HG03064 (cell line): ENCODE measurements around the gene GSK3A.

Experiments
- ATAC-seq: cut with Tn5 transposase; IDR thresholded peaks from one replicate; pipeline ENCODE4 v1.9.1; 2021; ENCODE audit warnings: low read depth; ENCODE audit not compliant: unreplicated experiment

The GSK3A gene

GRCh38 chr19:42249769-42250168 is 7.4 kb upstream of the GSK3A start:
- ATAC-seq = no peak

DNA sequence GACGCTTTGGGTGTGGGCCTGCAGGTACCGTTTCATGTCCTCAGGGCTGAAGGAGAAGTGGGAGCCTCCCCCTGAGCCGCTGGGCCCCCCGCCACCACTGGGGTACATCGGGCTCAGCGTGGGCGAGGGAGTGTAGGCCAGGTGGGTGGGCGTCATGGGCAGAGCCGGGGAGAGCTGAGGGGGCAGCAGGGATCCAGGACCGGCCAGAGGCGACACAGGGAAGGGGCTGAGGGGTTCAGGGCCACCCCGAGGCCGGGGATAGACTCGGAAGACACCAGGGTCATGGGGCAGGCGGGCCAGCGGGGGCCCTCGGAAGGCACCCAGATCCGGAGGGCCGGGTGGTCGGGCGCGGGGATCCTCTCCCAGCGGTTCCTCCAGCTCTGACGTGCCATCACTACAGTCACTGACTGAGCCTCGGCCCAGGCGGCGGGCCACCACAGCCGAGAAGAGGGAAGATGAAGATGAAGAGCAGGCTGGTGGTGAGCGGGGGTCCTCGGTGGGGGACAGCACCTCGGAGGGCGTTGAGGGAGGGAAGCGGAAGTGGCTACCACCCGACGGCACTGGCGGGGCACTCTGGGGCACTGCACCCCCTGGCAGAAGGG is 6.8 kb upstream of the GSK3A start:
- no peak for ATAC-seq

- no peak for ATAC-seq
These were observed 6.1 kb upstream of the GSK3A start for GRCh38 chr19:42248270-42249148.

GRCh38 chr19:42247640-42248199 is 5.3 kb upstream of the GSK3A start:
- no peak for ATAC-seq

DNA sequence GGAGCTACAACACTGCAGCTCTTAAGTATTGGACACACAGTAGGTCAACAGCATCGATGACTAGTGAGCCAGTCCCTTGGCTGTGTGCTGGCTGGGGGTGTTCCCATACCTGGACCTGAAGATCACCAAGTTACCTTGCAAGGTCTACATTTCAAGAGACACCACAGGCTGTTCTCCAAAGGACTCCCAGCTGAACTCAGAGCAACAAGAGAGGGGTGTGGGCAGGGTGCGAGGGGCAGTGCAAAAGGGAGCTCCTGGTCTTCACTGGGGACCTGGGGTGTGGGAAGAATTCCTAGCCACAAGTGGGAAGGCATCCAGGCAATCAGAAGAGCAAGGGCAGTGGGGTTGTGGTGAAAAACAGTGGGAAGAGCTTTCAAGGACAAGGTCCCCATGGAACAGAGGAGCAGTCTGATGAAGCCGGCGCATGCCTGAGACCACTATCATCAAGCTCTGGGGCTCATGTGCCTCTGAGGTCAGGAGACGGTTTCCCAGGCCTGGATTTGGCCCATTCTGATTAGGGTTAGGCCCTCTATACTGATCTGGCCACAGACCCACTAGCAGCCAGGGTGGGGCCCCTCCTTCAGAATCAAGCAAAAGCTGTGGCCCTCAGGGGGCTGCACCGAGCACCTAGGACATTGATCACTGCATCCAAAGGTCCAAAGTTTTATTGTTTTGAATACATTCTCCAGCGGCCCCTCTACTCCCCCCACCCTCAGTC is 4.7 kb upstream of the GSK3A start:
- no peak for ATAC-seq

DNA sequence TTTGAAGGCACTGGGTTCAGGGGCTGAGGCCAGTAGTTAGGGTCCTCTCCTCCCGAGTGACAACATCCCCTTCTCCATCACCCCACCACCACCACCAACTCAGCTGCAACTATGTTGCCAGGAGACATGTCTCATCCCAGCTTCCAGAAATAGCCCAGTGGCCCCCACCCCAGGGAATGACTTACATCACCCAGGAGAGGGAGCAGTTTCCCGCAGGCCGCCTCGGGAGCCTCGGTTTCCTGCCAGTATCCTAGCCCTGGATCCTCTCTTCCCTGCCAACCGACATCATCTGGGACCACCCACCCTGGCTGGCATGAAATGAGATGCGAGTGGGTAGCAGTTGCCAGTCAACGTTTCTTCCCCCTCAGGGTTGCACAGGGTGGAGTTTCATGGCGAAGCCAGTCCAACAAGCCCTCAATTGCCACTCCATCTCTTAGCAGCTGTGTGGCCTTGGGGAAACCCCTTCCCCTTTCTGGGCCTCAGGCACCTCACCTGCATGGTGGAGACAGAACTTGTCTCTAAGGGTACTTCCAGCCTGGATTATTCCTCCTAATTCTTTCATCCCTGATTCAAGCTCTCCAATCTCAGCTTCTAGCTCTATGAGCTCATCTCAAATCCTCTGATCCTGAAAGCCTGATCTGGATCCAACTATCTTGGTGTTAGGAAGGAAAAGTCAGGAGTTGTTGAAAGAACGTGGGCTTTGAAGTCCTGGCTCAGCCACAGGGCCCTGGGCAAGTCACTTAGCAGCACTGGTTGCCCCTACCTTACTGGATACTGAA is 3.9 kb upstream of the GSK3A start:
- no peak for ATAC-seq

DNA sequence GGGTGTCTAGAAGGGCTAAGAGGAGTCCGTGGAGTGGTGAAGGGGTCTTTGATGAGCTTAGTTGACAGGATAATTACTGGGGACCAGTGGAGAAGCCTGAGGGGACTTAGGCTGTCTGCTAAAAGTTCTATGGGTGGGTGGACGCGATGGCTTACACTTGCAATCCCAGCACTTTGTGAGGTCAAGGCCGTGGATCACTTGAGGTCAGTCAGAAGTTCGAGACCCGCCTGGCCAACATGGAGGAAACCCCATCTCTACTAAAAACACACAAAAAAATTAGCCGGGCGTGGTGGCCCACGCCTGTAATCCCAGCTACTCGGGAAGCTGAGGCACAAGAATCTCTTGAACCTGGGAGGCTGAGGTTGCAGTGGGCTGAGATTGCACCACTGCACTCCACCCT is 2.8 kb upstream of the GSK3A start:
- no peak for ATAC-seq

GRCh38 chr19:42244347-42245220 is 2.2 kb upstream of the GSK3A start:
- ATAC-seq = peak; percentile 37

DNA sequence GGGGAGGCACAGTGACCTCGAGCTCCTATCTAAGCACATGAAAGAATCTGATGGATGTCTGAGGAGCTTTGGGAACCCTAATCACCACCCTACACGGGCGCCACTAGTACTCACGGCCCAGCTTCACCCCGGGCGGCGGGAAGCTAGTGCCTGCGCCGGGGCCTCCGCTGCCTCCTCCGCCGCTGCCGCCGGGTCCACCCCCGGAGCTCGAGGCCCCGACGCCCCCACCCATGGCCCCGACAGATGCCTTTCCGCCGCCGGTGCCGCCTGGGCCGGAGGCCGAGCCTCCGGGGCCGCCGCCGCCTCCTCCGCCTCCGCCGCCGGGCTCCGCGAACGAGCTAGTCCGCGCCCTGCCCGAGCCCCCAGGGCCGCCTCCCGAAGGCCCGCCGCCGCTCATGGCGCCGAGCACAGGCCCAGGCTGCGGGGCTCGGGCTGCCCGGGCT is 312 bp downstream of the GSK3A start:
- ATAC-seq = no peak

DNA sequence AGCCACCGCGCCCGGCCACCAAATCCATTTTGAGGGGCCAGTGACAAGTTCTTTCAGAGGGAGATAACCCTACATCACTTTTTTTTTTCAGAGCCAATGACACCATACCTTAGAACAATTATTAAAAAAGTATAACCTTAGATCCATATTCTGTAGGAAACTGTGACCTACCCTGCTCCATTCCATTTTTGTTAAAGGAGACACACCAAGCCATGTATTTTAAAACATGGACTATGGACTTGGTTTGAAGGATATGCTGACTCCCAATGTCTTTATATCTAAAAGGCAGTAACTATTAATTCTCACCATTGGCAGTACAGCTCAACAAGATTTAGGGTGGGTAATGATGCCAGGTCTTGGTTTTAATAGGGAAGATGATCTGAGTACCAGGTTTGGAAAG is 1.1 kb downstream of the GSK3A start:
- no peak for ATAC-seq

DNA sequence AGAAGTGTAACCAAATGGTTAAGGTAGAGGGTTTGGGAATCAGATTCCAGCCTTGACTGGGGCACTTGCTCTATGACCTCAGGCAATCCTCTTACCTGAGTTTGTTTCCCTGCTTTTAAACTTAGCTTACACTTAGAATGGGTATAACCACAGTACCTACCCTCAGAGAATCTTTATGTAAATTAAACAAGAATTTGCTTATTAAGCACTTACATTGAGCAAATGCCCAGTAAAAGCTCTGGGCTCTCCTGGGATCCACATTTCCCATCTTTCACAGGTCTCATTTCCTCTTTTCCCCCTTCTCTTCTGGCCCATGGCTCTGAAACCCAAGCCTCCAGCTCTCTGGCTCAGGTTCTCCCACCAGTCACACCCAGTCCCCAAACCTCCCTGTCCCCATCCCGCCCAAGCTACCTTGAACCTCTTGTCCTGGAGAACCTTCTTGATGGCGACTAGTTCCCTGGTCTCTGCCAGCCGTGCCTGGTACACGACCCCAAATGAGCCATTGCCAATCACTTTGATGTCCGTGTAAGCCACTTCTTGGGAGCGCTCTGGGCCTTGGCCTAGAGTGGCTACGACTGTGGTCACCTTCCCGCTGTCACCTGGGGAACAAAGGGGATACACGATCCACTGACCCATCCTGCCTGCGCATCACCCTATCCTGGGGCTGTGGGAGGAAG is 2.7 kb downstream of the GSK3A start:
- ATAC-seq = no peak

- no peak for ATAC-seq
These were observed 7.2 kb downstream of the GSK3A start for GRCh38 chr19:42235181-42235580.

- ATAC-seq = no peak
These were observed 8.0 kb downstream of the GSK3A start for GRCh38 chr19:42234364-42234763.

DNA sequence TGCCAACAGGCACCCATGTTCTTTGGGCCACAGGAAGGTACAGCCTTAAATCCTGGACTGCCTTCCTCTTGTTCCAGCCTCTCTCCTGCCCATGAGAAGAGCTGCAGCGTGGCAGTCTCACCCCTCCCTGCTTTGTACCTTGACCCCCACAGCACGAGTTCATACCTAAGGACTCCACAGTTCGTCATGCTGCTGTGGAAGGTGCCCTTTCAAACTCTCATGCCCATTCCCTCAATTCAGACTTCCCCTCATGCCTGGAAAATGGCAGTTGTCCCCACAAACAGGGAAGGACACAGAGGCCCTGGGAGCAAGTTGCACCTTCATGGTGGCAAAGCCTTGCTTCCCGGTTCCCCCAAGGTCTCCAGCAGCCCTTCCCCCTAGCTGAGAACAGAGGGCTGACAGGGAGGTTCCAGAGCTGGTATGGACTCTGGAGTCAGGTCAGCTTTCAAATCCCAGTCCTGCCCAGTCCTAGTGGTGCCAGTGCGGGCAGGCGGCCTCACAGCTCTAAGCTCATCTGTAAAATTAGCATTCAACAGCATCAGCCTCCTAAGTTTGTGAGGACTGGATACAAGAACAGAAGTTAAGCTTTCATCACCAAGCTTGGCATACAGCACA is 8.6 kb downstream of the GSK3A start:
- no peak for ATAC-seq

DNA sequence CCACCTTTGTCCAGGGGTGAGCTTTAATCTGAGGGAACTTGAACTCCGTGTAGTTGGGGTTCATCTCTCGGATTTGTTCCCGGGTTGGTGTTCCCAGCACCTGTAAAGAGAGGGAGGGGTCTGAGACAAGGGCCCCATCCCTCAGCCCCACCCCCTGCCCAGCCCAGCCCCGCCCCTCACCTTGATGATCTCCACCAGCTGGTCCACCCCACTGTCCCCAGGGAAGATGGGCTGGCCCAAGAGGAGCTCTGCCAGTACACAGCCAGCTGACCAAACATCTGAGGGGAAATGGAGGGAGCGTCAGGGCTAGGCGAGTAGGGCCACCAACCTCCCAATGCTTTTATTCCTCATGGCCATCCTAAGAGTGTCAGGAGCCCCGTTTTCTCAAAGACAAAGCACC is 9.3 kb downstream of the GSK3A start:
- ATAC-seq = no peak

DNA sequence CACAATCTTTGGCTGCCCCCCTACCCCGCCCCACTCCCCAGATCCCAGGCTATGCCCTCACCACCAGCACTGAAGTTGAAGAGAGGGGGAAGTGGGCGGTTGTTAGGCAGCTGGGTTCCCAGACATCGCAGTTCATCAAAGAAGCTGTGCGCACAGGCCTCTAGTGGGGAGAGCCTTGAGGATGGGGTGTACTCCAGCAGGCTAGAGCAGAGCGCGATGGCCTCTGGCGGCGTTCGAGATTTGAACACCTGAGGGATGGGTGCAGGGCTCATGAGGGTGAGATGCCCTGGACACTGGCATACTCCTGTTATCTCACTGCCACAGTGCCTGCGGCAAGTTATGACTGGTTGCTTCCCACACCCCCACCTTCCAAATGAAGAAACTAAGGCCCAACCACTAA is 10.0 kb downstream of the GSK3A start:
- no peak for ATAC-seq

GRCh38 chr19:42230571-42230970 is 11.8 kb downstream of the GSK3A start:
- no peak for ATAC-seq

DNA sequence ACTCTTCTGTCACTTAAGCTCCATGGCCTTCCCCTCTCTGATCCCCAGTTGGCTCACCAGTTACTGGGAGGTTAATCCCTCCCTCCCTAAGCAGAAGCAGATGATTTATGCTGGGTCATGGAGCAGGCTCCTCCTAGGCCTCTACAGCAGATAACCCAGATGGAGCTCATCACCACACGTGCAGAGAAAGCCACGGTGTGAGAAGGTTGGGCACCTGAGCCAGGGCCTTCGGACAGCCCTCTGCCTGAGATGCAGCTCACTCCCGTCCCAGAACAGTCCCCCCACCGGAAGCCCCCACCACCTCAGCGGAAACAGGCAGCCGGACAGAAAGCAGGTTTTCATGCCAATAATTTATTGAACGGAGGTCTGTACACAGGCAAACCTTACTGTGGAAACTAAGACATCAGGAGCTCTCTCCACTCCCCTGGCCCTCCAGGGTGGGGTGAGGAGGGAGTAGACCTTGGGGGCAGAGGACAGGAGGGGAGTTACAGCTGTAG is 12.5 kb downstream of the GSK3A start:
- no peak for ATAC-seq
